ENCODE results near the gene CFAP210. TPM values are rescaled to one million over a fixed set of nuclear protein-coding genes. Genes with fewer than 3 reads are reported as not detected.

The CFAP210 gene
- total RNA-seq, 4 donors from 2014 or later, result not detected

GRCh38 chr2:169649278-169649677 lies 44.9 kb downstream of the CFAP210 start:
- WGBS, 2 donors, result 68 to 73% methylated on average over 1 of the region's 1 CpG
- intact Hi-C loops (cut with DNase I; ENCODE audit: low total_unique reads), result loop anchor here (10.0 kb wide), 1 partner anchor 1236 kb away; no protein-coding TSS in a partner anchor
- TF ChIP-seq POLR2A (IDR thresholded peaks at IDR 0.05) (no peak), CTCF (IDR thresholded peaks at IDR 0.05) (no peak)
- H3K4me3 ChIP-seq (ENCODE audit: low read depth, poor library complexity, severe bottlenecking), result no peak overlapping the region
- no peak for DNase-seq (ENCODE audit: low spot score in 2 of 2)

- DNase-seq (ENCODE audit: low spot score in 2 of 2), result no peak
- WGBS, 2 donors, result 67 to 73% methylated on average over 2 of the region's 2 CpGs
Measured at GRCh38 chr2:169647496-169647895, 46.7 kb downstream of the CFAP210 start.

GRCh38 chr2:169644173-169644572 lies 50.0 kb downstream of the CFAP210 start:
- no peak for TF ChIP-seq CTCF (IDR thresholded peaks at IDR 0.05)
- no peak for TF ChIP-seq POLR2A (IDR thresholded peaks at IDR 0.05)
- no peak overlapping the region for H3K4me3 ChIP-seq (ENCODE audit: low read depth, poor library complexity, severe bottlenecking)
- no peak for DNase-seq (ENCODE audit: low spot score in 2 of 2)
- intact Hi-C loops (cut with DNase I; ENCODE audit: low total_unique reads), result loop anchor here (10.0 kb wide), 1 partner anchor 1241 kb away; no protein-coding TSS in a partner anchor
- 47 to 50% methylated on average over 3 of the region's 3 CpGs for WGBS, 2 donors

More at GRCh38 chr2:169647496-169647895, 46.7 kb downstream of the CFAP210 start:
- TF ChIP-seq CTCF (IDR thresholded peaks at IDR 0.05), result no peak
- no peak for TF ChIP-seq POLR2A (IDR thresholded peaks at IDR 0.05)
- no peak overlapping the region for H3K4me3 ChIP-seq (ENCODE audit: low read depth, poor library complexity, severe bottlenecking)
- intact Hi-C loops (cut with DNase I; ENCODE audit: low total_unique reads), result loop anchor here (10.0 kb wide), 1 partner anchor 1237 kb away; no protein-coding TSS in a partner anchor

- no peak for DNase-seq (ENCODE audit: low spot score in 2 of 2)
- WGBS, 2 donors, result 97 to 98% methylated on average over 2 of the region's 2 CpGs
- intact Hi-C loops (cut with DNase I; ENCODE audit: low total_unique reads), result loop anchor here (10.0 kb wide), 1 partner anchor 1243 kb away; no protein-coding TSS in a partner anchor
- H3K4me3 ChIP-seq (ENCODE audit: low read depth, poor library complexity, severe bottlenecking), result no peak overlapping the region
- TF ChIP-seq POLR2A (IDR thresholded peaks at IDR 0.05), result no peak
- TF ChIP-seq CTCF (IDR thresholded peaks at IDR 0.05), result no peak
Measured at GRCh38 chr2:169641464-169641863, 52.7 kb downstream of the CFAP210 start.

GRCh38 chr2:169640104-169640503 lies 54.1 kb downstream of the CFAP210 start:
- 94 to 96% methylated on average over 2 of the region's 2 CpGs for WGBS, 2 donors
- intact Hi-C loops (cut with DNase I; ENCODE audit: low total_unique reads), result loop anchor here (10.0 kb wide), 1 partner anchor 1245 kb away; no protein-coding TSS in a partner anchor
- TF ChIP-seq POLR2A (IDR thresholded peaks at IDR 0.05) (no peak), CTCF (IDR thresholded peaks at IDR 0.05) (no peak)
- H3K4me3 ChIP-seq (ENCODE audit: low read depth, poor library complexity, severe bottlenecking), result no peak overlapping the region
- DNase-seq (ENCODE audit: low spot score in 2 of 2), result no peak

GRCh38 chr2:169637620-169638019 lies 56.6 kb downstream of the CFAP210 start:
- intact Hi-C loops (cut with DNase I; ENCODE audit: low total_unique reads), result no loop called here
- DNase-seq (ENCODE audit: low spot score in 2 of 2), result no peak
- WGBS, 2 donors, result 89 to 95% methylated on average over 3 of the region's 3 CpGs
- H3K4me3 ChIP-seq (ENCODE audit: low read depth, poor library complexity, severe bottlenecking), result no peak overlapping the region
- no peak for TF ChIP-seq POLR2A (IDR thresholded peaks at IDR 0.05)
- no peak for TF ChIP-seq CTCF (IDR thresholded peaks at IDR 0.05)
